Measurements from ENCODE around the gene DZANK1. TPM values are rescaled to one million over a fixed set of nuclear protein-coding genes. Genes with fewer than 3 reads are reported as not detected.
A peak's percentile ranks its signal among the peaks of the same experiment; 100 is the strongest.

The DZANK1 gene
- total and polyA plus RNA-seq, 9 of the 15 experiments (the other 6 are each of a cell fraction or from before 2014, with no cell fraction given), result 0.04 to 0.18 (median 0.11) TPM; not detected in 2

DNA sequence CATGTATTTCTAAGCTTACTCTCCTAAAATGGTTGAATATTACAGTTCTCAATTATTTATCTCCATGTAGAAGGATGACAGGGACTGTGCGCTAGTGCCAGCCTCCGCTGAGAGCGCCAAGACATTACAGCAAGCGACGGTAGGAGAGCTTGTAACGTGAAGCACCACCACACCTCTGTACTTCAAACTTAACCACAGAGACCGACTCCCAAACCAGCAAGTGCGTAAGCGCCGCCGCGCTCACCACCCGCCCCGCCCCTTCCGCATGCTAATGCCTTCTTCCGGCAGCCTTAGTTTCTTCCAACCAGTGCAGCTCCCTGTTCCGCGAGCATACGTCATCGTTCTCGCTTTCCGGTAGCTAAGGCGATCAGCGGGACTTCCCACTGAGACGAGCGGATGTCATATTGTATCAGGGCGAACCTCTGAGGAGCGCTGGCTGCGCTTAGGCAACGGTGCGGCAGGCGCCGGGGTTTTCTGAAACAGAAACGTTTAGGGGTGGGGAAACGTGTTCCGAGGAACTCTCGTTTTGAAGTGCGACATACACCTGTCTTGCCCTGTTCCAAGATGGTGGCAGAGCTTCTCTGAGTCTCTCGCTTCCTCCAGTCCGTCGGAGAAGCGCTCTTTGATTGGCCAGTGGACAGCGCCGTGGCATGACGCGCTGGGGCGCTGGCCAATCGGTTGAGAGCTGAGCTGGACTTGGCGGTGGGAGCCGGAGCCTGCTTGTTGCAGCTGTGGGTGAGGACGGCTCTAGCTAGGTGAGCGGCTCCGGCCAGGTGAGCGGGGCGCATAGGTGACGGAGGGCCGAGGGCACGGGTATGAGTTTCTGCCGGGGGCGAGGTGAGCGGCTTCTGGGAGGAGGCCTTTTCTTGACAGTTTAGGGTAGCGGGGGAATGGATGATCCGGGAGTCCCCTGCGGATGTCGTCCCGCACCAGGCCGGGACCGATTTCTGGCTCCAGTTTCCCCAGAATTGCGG, 40.7 kb upstream of the DZANK1 start, which contains the start of gene SEC23B (continued):
- no peak for TF ChIP-seq ZNF717 (CRISPR knock-in tag; IDR thresholded peaks at IDR 0.05)
- no peak for TF ChIP-seq ZNF121 (CRISPR knock-in tag; conservative IDR thresholded peaks at IDR 0.05)
- TF ChIP-seq, protein P1, sequence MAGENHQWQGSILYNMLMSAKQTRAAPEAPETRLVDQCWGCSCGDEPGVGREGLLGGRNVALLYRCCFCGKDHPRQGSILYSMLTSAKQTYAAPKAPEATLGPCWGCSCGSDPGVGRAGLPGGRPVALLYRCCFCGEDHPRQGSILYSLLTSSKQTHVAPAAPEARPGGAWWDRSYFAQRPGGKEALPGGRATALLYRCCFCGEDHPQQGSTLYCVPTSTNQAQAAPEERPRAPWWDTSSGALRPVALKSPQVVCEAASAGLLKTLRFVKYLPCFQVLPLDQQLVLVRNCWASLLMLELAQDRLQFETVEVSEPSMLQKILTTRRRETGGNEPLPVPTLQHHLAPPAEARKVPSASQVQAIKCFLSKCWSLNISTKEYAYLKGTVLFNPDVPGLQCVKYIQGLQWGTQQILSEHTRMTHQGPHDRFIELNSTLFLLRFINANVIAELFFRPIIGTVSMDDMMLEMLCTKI (IDR thresholded peaks at IDR 0.05; ENCODE audit: partially characterized antibody), result no peak
- TF ChIP-seq OTX1 (CRISPR knock-in tag; IDR thresholded peaks at IDR 0.05), result no peak
- TF ChIP-seq COPS2 (conservative IDR thresholded peaks at IDR 0.05), result no peak
- no peak for TF ChIP-seq THRB (CRISPR knock-in tag; conservative IDR thresholded peaks at IDR 0.05)
- TF ChIP-seq MYNN (IDR thresholded peaks at IDR 0.05), result no peak
- no peak for TF ChIP-seq MYNN (CRISPR knock-in tag; IDR thresholded peaks at IDR 0.05)
- no peak for TF ChIP-seq ZNF311 (CRISPR knock-in tag; IDR thresholded peaks at IDR 0.05)
- TF ChIP-seq SMARCE1 (IDR thresholded peaks at IDR 0.05), result no peak
- TF ChIP-seq HMGXB4 (CRISPR knock-in tag; IDR thresholded peaks at IDR 0.05), result no peak
- no peak for TF ChIP-seq HMGN3 (IDR thresholded peaks at IDR 0.05; ENCODE audit: borderline replicate concordance, extremely low read depth, insufficient read length, low read depth, low read length)
- no peak for TF ChIP-seq BRF1 (IDR thresholded peaks at IDR 0.05; ENCODE audit: borderline replicate concordance, extremely low read depth, insufficient read length)
- peak; percentile 55; the same call in 1 of the 2 replicates for TF ChIP-seq NCOA1 (IDR thresholded peaks at IDR 0.05; ENCODE audit: low read depth)
- TF ChIP-seq ASH1L (IDR thresholded peaks at IDR 0.05; ENCODE audit: borderline replicate concordance, low read depth, partially characterized antibody), result peak; percentile 55
- no peak for TF ChIP-seq CBX1 (IDR thresholded peaks at IDR 0.05; ENCODE audit: low read depth)
- TF ChIP-seq CHCHD3 (CRISPR knock-in tag; IDR thresholded peaks at IDR 0.05), result no peak
- TF ChIP-seq TAF1 (IDR thresholded peaks at IDR 0.05; ENCODE audit: control insufficient read depth, extremely low read depth, insufficient read depth, low read length, severe bottlenecking), result peak; percentile 45
- TF ChIP-seq PTRF (tag; IDR thresholded peaks at IDR 0.05), result no peak
- no peak for TF ChIP-seq BRCA1 (IDR thresholded peaks at IDR 0.05)
- TF ChIP-seq BRCA1 (CRISPR knock-in tag; IDR thresholded peaks at IDR 0.05), result no peak
- TF ChIP-seq ZNF347 (CRISPR knock-in tag; IDR thresholded peaks at IDR 0.05; ENCODE audit: low read depth), result no peak
- TF ChIP-seq FOXA3 (CRISPR knock-in tag; conservative IDR thresholded peaks at IDR 0.05 in 1 of 2, IDR thresholded peaks at IDR 0.05 in 1 of 2), result no peak
- TF ChIP-seq ZBTB1 (CRISPR knock-in tag; IDR thresholded peaks at IDR 0.05; ENCODE audit: borderline replicate concordance, low read depth), result peak; percentile 67
